NCI-H1417 (cell line): ENCODE measurements around the gene CAMTA1.

Source experiments
- DNase-seq, 3 experiments: peaks; one replicate each; lab custom pipeline; 2025; lab: John Stamatoyannopoulos, UW

The CAMTA1 gene

GRCh38 chr1:7509598-7509997 is 724.3 kb downstream of the CAMTA1 start:
- DNase-seq = no peak

- DNase-seq = peak in 1 of 3 experiments; percentile 52
Observed at GRCh38 chr1:7510389-7510931, 725.2 kb downstream of the CAMTA1 start.

GRCh38 chr1:7511381-7511780 is 726.1 kb downstream of the CAMTA1 start:
- peak in 2 of 3 experiments; percentile 75 to 91 for DNase-seq

- no peak for DNase-seq
Observed at GRCh38 chr1:7513081-7513480, 727.8 kb downstream of the CAMTA1 start.

GRCh38 chr1:7515175-7515574 is 729.9 kb downstream of the CAMTA1 start:
- DNase-seq = no peak

DNA sequence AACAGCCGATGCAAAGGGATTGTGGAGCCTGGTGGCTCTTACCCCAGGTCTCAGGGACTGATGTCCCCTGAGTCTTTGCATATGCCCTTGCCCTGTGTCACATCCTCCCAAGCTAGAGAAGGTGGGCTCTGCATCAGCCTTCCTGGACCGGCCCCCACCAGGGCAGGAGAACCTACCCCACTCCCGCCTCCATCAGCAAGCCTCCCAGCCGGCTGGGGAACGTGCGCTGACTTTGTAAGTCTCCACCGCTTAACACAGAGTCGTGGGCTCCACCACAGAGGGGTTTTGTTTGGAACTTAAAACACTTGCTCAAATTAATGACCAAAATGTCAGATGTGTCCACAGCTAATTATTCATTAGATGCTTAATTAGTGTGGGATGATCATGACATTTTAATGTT is 730.6 kb downstream of the CAMTA1 start:
- DNase-seq = no peak

DNA sequence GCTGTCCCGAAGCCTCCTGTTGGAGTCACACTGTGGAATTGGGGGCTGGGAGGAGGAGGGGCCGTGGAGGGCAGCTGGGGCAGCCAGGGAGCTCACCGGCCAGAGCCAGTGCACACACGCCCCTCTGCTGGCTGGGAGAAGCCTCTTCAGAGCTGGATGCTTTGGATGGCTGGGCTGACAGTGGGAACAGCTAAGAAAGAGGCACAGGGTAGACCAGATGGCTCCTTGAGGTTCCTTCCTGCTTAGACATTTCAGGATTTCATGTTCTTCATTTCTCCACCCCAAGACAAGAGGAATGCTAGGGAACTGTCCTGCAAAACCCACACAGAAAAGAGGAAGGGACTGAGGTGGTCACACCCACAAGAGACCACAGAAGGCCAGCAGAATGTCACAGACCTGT is 731.1 kb downstream of the CAMTA1 start:
- peak in 2 of 3 experiments; percentile 30 to 41 for DNase-seq

- no peak for DNase-seq
Observed at GRCh38 chr1:7516929-7517328, 731.7 kb downstream of the CAMTA1 start.

GRCh38 chr1:7517611-7518330 is 732.5 kb downstream of the CAMTA1 start:
- DNase-seq = peak in 1 of 3 experiments; percentile 76

- DNase-seq = no peak
Observed at GRCh38 chr1:7518411-7518810, 733.2 kb downstream of the CAMTA1 start.

GRCh38 chr1:7519181-7519860 is 734.1 kb downstream of the CAMTA1 start:
- DNase-seq = no peak

DNA sequence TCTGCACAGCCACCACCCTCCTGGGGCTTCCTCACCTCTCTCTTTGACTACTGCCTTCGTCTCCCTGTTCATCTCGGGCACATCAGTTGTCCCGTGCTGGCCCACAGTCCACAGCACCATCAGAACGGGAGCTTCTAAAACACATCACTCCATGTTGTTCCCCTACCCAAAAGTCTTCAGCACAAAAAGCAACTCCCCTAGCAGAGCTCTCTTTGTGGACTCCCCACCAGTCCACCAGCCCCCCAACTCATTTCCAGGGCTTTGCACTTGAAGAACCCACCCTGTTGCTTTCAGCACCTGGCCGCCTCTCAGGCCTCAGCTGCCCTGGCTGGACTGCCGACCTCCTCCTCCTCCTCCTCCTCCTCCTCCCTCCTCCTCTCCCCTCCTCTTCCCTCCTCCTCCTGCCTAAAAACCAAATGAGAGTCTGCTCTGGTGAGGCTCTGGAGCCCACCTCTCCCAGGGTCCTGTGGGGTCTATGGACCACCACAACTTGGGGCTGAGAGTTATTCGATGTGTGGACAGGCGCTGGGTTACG is 734.7 kb downstream of the CAMTA1 start:
- no peak for DNase-seq

- no peak for DNase-seq
Observed at GRCh38 chr1:7520496-7520895, 735.2 kb downstream of the CAMTA1 start.

GRCh38 chr1:7524341-7525337 is 739.4 kb downstream of the CAMTA1 start:
- DNase-seq = no peak

GRCh38 chr1:7525338-7526063 is 740.2 kb downstream of the CAMTA1 start:
- no peak for DNase-seq

- DNase-seq = no peak
Observed at GRCh38 chr1:7526196-7526866, 741.1 kb downstream of the CAMTA1 start.

DNA sequence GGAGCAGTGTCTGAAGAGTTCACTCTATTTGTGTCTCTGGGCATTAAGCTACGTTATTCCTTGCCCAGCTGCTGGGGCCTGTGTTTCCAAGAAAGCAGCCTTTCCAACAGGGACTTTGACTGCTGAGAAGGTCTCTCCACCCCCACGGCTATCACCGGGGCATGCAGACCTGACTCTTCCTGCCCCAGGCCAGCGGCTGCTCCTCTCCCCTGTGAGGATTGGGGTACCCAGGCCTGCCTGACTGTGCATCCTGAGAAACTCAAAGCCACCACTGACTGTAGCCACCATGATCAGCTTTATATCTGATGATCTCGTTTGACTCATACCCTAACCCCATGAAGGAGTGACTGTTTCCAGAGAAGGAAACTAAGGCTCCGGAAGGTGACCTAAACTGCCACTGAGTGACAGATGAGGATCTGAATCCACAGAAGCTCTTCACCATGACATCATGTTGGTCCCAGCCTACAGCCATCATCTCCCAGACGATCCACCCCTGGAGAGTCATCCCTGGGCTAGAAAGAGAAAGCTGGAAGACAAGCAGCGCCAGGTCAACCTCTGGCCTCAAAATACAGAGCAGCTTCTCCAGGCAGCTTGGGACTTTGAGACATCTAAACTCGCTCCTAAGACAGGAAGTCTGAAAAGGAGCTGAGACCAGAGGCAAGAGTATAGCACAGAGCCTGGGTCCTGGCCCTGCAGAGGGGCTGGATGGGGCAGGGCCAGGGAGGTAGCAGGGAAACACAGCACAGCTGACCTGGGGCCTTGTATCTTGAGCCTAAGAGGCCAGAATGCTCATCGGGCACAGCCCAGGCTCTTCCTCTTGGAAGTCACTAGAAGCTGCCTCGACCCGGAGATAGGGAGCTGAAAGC is 741.8 kb downstream of the CAMTA1 start:
- DNase-seq = no peak

DNA sequence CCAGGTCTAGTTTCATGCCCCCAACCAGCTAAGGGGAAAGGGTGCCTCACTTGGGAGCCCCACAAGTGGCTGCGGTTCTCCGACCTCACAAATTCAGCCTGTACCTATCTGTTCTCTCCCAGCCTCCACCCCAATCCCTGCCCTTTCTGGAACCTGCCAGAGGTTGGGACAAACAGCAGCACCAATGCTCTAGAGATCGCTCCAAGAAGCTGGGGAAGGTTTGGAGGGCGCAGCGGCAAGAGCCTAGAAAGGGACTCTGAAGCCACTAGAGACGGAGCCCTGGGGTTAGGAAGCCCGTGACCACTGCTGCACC is 742.4 kb downstream of the CAMTA1 start:
- no peak for DNase-seq

- no peak for DNase-seq
Observed at GRCh38 chr1:7528386-7529198, 743.3 kb downstream of the CAMTA1 start.
